Activated CD4-positive, CD25-positive, alpha-beta regulatory T cell treated with anti-CD3 and anti-CD28 coated beads, Interleukin-2, amount 50 U/mL, for 24 hours (primary cell): ENCODE results near the gene HHIP.
"Not testable (repeated sequence)": the region's sequence is repeated elsewhere in the genome, so short reads cannot be mapped to it uniquely, and the experiment has no call there.

ENCODE experiments used
- ATAC-seq, 2 donors: fragments of 150-1000 bp; cut with Tn5 transposase; one replicate each; pipeline ENCODE4 v1.10.0; 2021; ENCODE audit warnings: mild to moderate bottlenecking in 1 of 2, moderate library complexity in 1 of 2

The HHIP gene

GRCh38 chr4:144757969-144758368 lies 112.0 kb downstream of the HHIP start:
- ATAC-seq: no peak

GRCh38 chr4:144768809-144769208 lies 122.9 kb downstream of the HHIP start:
- not testable (repeated sequence) for ATAC-seq

- ATAC-seq: no peak
Measured at GRCh38 chr4:144778364-144778763, 132.4 kb downstream of the HHIP start.

- no peak for ATAC-seq
Measured at GRCh38 chr4:144782345-144782744, 136.4 kb downstream of the HHIP start.

GRCh38 chr4:144785961-144786360 lies 140.0 kb downstream of the HHIP start:
- no peak for ATAC-seq

- no peak for ATAC-seq
Measured at GRCh38 chr4:144787365-144788258, 141.7 kb downstream of the HHIP start.

- no peak for ATAC-seq
Measured at GRCh38 chr4:144788469-144788868, 142.5 kb downstream of the HHIP start.

GRCh38 chr4:144791933-144792332 lies 146.0 kb downstream of the HHIP start:
- not testable (repeated sequence) for ATAC-seq
